Fibroblast of lung (primary cell): ENCODE measurements around the gene MAB21L4. TPM values are rescaled to one million over a fixed set of nuclear protein-coding genes. Genes with fewer than 3 reads are reported as not detected.

Source experiments
- DNase-seq, 2 donors: peaks; one replicate each; pipeline versions ENCODE4 v3.0.0 to v3.0.0-alpha.2; 2010; ENCODE audit warnings: low read depth in 2 of 2
- H2AFZ ChIP-seq: 2 replicates; pipeline ENCODE4 v1.5.1; 2012; ENCODE audit warnings: low read length, control low read depth, inconsistent platforms
- H3K27ac ChIP-seq: 2 replicates; pipeline ENCODE4 v1.5.1; 2011; ENCODE audit warnings: low read length, control low read depth; ENCODE audit not compliant: insufficient read depth
- H3K27me3 ChIP-seq: 2 replicates; pipeline ENCODE4 v1.5.1; 2011; ENCODE audit warnings: mild to moderate bottlenecking, low read length; ENCODE audit not compliant: control insufficient read depth, insufficient read depth
- H3K36me3 ChIP-seq: 2 replicates; pipeline ENCODE4 v1.5.1; 2011; ENCODE audit warnings: low read length; ENCODE audit not compliant: control insufficient read depth, insufficient read depth
- H3K4me1 ChIP-seq: 2 replicates; pipeline ENCODE4 v1.5.1; 2011; ENCODE audit warnings: low read length; ENCODE audit not compliant: control insufficient read depth, insufficient read depth; ENCODE audit errors: extremely low read depth
- H3K4me2 ChIP-seq: 2 replicates; pipeline ENCODE4 v1.5.1; 2011; ENCODE audit warnings: low read length, control low read depth; ENCODE audit not compliant: insufficient read depth; ENCODE audit errors: extremely low read depth
- H3K4me3 ChIP-seq, 4 experiments: fragments of 200-600 bp in 1 of 4; sonication (generic) in 1 of 4; replicated peaks in 1 of 4; 2 replicates each; pipeline ENCODE4 v1.5.1; 2011 to 2016; ENCODE audit warnings: low read length in 4 of 4, low read depth in 3 of 4, mild to moderate bottlenecking in 3 of 4, control low read depth in 2 of 4, inconsistent platforms in 1 of 4, mixed read lengths in 1 of 4; ENCODE audit not compliant: insufficient read depth in 1 of 4; ENCODE audit errors: control extremely low read depth in 1 of 4
- H3K79me2 ChIP-seq: 2 replicates; pipeline ENCODE4 v1.5.1; 2012; ENCODE audit warnings: mild to moderate bottlenecking, low read length, inconsistent platforms; ENCODE audit not compliant: control insufficient read depth, insufficient read depth
- H3K9ac ChIP-seq: 2 replicates; pipeline ENCODE4 v1.5.1; 2011; ENCODE audit warnings: mild to moderate bottlenecking, low read length, control low read depth; ENCODE audit not compliant: insufficient read depth
- H3K9me3 ChIP-seq: 2 replicates; pipeline ENCODE4 v1.5.1; 2012; ENCODE audit warnings: low read depth, low read length; ENCODE audit not compliant: control insufficient read depth, insufficient read depth
- H4K20me1 ChIP-seq: 2 replicates; pipeline ENCODE4 v1.5.1; 2011; ENCODE audit warnings: low read length; ENCODE audit not compliant: control insufficient read depth, insufficient read depth; ENCODE audit errors: extremely low read depth
- CTCF ChIP-seq, 2 donors: IDR thresholded peaks in 1 of 2; conservative IDR thresholded peaks in 1 of 2; 1 replicate in 1 of 2; 2 replicates in 1 of 2; pipeline ENCODE4 v1.5.1; 2011 to 2012; ENCODE audit warnings: low read length in 2 of 2, control low read depth in 1 of 2, inconsistent platforms in 1 of 2, low read depth in 1 of 2, mild to moderate bottlenecking in 1 of 2
- EZH2 ChIP-seq: IDR thresholded peaks from 2 replicates; pipeline ENCODE4 v1.5.1; 2012; ENCODE audit warnings: low read length, control low read depth, mild to moderate bottlenecking; ENCODE audit errors: missing control alignments
- polyA plus RNA-seq, 2 donors: library from polyadenylated mRNA; depleted of rRNA in 1 of 2; stranded (reverse) in 1 of 2; unstranded in 1 of 2; fragments of >200 nt; gene quantifications; 2 replicates each; pipeline ENCODE4 v1.2.1, GENCODE V29; 2011 to 2012; ENCODE audit warnings: missing spikeins in 1 of 2
- total RNA-seq: library from RNA; depleted of rRNA; stranded (reverse); fragments of >200 nt; gene quantifications from 2 replicates; pipeline ENCODE4 v1.2.1, GENCODE V29; 2014

Gene MAB21L4
- total and polyA plus RNA-seq, 2 donors (not counting 1 experiment from before 2014, with no cell fraction given) = not detected

GRCh38 chr2:240874715-240875227 is 21.2 kb downstream of the MAB21L4 start:
- Histone ChIP-seq H3K4me1 (no peaks in the 10 kb centered on the region), H3K9me3 (no peaks in the 10 kb centered on the region), H2AFZ (no peak overlapping the region), H3K27me3 (peaks cover 4% of the 10 kb centered on the region), H3K9ac (no peak overlapping the region), H3K4me3 (no peak overlapping the region), H3K27ac (no peak overlapping the region), H3K36me3 (no peaks in the 10 kb centered on the region), H4K20me1 (no peaks in the 10 kb centered on the region), H3K4me2 (no peak overlapping the region), H3K79me2 (no peaks in the 10 kb centered on the region)
- TF ChIP-seq CTCF (conservative IDR thresholded peaks at IDR 0.05 in 1 of 2, IDR thresholded peaks at IDR 0.05 in 1 of 2; ENCODE audit: low read depth in 1 of 2, low read length in 2 of 2) = no peak
- no peak for TF ChIP-seq EZH2
- no peak for DNase-seq

GRCh38 chr2:240873805-240874714 is 21.9 kb downstream of the MAB21L4 start:
- no peaks in the 10 kb centered on the region for H3K79me2 ChIP-seq
- no peaks in the 10 kb centered on the region for H3K9me3 ChIP-seq
- no peak overlapping the region for H3K4me2 ChIP-seq
- H3K27ac ChIP-seq = no peak overlapping the region
- H4K20me1 ChIP-seq = no peaks in the 10 kb centered on the region
- TF ChIP-seq EZH2 (no peak), CTCF (conservative IDR thresholded peaks at IDR 0.05 in 1 of 2, IDR thresholded peaks at IDR 0.05 in 1 of 2; ENCODE audit: low read depth in 1 of 2, low read length in 2 of 2) (no peak)
- H2AFZ ChIP-seq = no peak overlapping the region
- no peak overlapping the region for H3K9ac ChIP-seq
- H3K4me1 ChIP-seq = no peaks in the 10 kb centered on the region
- no peaks in the 10 kb centered on the region for H3K36me3 ChIP-seq
- H3K4me3 ChIP-seq = no peak overlapping the region
- H3K27me3 ChIP-seq = peaks cover 4% of the 10 kb centered on the region
- DNase-seq = peak in 1 of 2 donors; percentile 12

- Histone ChIP-seq H3K27me3 (peaks cover 4% of the 10 kb centered on the region), H3K9me3 (no peaks in the 10 kb centered on the region), H3K4me3 (no peak overlapping the region), H3K4me2 (no peak overlapping the region), H3K79me2 (no peaks in the 10 kb centered on the region), H3K4me1 (no peaks in the 10 kb centered on the region), H3K36me3 (no peaks in the 10 kb centered on the region), H4K20me1 (no peaks in the 10 kb centered on the region), H2AFZ (no peak overlapping the region), H3K9ac (no peak overlapping the region), H3K27ac (no peak overlapping the region)
- DNase-seq = no peak
- TF ChIP-seq EZH2 (no peak), CTCF (conservative IDR thresholded peaks at IDR 0.05 in 1 of 2, IDR thresholded peaks at IDR 0.05 in 1 of 2; ENCODE audit: low read depth in 1 of 2, low read length in 2 of 2) (no peak)
Observed at GRCh38 chr2:240873098-240873788, 22.7 kb downstream of the MAB21L4 start.
